Measurements from ENCODE around the gene SYNPO2L.

DNA sequence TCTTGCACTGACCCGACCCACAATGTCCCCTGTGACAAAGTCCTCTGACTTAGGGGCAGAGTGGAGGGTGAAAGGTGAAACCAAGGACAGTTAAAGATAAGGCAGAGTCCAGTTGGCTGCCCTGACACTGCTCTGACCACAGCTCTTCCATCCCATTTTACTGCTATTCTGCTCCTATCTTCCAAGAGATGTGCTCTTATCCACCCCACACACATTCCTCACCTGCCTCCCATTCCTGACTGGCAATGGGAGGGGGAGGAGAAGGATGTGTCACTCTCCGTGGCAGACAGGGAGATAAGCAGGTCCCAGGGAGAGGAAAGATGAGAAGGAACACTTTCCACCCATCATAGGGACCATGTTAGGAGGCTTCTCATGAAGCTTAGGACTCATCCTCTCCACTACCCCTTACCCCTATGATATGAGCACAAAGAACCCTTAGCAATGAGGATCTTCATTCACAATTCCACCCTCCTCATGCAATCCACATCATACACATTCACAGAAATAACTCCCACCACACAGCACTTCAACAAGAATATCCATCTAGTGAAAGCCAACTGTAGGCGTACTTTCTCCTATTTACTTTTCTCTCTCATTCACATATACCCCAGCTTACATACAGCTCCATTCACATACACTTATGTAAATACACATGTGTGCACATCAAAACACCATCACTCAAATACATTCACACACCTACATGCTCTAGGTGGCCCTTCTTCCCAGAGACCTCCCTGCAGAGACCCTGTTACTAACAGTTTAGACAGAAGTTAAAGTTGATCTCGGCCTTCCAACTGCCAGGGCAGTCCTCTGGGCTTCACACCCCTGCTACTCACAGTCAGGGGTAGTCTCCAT is 6.6 kb downstream of the SYNPO2L start:
- no peak for TF ChIP-seq POLR2A (IDR thresholded peaks at IDR 0.05)
- TF ChIP-seq, protein P1, sequence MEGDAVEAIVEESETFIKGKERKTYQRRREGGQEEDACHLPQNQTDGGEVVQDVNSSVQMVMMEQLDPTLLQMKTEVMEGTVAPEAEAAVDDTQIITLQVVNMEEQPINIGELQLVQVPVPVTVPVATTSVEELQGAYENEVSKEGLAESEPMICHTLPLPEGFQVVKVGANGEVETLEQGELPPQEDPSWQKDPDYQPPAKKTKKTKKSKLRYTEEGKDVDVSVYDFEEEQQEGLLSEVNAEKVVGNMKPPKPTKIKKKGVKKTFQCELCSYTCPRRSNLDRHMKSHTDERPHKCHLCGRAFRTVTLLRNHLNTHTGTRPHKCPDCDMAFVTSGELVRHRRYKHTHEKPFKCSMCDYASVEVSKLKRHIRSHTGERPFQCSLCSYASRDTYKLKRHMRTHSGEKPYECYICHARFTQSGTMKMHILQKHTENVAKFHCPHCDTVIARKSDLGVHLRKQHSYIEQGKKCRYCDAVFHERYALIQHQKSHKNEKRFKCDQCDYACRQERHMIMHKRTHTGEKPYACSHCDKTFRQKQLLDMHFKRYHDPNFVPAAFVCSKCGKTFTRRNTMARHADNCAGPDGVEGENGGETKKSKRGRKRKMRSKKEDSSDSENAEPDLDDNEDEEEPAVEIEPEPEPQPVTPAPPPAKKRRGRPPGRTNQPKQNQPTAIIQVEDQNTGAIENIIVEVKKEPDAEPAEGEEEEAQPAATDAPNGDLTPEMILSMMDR (IDR thresholded peaks at IDR 0.05 in 8 of 11, conservative IDR thresholded peaks at IDR 0.05 in 3 of 11) = no peak
